NCI-H226 (cell line): Measurements from ENCODE around the gene ADAR.
"Not testable (repeated sequence)": the region's sequence is repeated elsewhere in the genome, so short reads cannot be mapped to it uniquely, and the experiment has no call there.

ENCODE experiments used
- DNase-seq: peaks from one replicate; pipeline ENCODE4 v3.0.0-alpha.2; 2015

The ADAR gene, protein sequence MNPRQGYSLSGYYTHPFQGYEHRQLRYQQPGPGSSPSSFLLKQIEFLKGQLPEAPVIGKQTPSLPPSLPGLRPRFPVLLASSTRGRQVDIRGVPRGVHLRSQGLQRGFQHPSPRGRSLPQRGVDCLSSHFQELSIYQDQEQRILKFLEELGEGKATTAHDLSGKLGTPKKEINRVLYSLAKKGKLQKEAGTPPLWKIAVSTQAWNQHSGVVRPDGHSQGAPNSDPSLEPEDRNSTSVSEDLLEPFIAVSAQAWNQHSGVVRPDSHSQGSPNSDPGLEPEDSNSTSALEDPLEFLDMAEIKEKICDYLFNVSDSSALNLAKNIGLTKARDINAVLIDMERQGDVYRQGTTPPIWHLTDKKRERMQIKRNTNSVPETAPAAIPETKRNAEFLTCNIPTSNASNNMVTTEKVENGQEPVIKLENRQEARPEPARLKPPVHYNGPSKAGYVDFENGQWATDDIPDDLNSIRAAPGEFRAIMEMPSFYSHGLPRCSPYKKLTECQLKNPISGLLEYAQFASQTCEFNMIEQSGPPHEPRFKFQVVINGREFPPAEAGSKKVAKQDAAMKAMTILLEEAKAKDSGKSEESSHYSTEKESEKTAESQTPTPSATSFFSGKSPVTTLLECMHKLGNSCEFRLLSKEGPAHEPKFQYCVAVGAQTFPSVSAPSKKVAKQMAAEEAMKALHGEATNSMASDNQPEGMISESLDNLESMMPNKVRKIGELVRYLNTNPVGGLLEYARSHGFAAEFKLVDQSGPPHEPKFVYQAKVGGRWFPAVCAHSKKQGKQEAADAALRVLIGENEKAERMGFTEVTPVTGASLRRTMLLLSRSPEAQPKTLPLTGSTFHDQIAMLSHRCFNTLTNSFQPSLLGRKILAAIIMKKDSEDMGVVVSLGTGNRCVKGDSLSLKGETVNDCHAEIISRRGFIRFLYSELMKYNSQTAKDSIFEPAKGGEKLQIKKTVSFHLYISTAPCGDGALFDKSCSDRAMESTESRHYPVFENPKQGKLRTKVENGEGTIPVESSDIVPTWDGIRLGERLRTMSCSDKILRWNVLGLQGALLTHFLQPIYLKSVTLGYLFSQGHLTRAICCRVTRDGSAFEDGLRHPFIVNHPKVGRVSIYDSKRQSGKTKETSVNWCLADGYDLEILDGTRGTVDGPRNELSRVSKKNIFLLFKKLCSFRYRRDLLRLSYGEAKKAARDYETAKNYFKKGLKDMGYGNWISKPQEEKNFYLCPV

DNA sequence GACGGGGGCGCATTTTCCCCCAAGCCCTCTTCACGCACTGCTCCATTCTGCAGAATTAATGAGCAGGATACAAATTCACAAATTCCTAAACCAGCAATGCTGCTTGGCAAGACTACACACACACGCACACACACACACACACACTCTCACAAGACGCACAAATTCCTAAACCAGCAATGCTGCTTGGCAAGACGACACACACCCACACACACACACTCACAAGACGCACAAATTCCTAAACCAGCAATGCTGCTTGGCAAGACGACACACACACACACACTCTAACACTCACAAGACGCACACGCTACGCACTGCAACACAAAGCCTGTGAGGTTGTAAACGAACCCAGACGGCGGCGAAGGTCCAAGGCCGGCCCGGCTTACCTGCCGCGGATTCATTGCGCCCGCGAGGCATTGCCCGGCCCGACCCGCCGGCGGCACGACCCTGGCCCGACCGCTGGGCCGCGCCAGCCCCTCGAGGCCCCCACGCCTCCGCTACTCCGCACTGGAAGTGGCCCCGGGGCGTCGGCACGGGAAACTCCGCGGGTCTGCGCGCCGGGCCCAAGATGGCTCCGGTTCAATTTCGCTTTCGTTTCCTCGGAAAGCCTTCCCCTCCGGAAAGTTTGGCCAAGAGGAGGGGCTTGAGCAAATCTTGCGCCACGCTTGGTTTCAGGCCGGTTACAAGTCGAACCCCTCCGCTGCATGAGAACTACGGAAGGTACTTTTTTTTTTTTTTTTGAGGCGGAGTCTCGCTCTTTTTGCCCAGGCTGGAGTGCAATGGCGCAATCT lies at the start of gene ADAR:
TSS of gene ADAR (minus strand) at position 578 of the 788 bp plus-strand sequence. CDS start at position 398, 180 bp downstream.
- DNase-seq = peak; percentile 97

DNA sequence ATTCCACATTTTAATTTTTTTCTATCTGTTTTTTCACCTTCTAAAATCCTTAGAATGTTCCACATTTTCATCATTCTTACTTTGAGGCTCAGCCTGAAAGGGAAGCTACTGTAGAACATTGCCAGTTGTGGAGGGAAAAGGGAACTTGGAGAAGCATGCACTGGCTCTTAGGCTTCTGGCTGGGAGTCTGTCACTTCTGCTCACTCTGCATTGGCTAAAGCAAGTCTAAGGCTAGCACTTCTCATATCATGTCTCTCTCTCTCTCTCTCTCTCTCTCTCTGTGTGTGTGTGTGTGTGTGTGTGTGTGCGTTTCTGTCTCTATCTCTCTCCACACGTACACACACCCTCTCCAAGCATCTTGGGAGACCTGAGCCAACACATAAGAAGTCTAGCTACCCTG lies 49.6 kb upstream of the ADAR start:
- no peak for DNase-seq

- DNase-seq = no peak
Measured at GRCh38 chr1:154652893-154653292, 44.9 kb upstream of the ADAR start.

DNA sequence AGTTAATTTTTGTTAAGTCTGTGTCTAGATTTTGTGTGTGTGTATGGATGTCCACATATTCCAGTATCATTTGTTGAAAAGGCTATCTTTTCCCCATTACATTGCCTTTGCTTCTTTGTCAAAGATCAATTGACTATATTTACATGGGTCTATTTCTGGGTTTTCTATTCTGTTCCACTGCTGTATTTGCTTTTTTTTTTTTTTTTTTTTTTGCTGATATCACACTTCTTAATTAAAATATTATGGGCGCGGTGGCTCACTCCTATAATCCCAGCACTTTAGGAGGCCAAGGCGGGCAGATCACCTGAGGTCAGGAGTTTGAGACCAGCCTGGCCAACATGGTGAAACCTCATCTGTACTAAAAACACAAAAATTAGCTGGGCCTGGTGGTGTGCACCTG lies 36.7 kb upstream of the ADAR start:
- DNase-seq = not testable (repeated sequence)

DNA sequence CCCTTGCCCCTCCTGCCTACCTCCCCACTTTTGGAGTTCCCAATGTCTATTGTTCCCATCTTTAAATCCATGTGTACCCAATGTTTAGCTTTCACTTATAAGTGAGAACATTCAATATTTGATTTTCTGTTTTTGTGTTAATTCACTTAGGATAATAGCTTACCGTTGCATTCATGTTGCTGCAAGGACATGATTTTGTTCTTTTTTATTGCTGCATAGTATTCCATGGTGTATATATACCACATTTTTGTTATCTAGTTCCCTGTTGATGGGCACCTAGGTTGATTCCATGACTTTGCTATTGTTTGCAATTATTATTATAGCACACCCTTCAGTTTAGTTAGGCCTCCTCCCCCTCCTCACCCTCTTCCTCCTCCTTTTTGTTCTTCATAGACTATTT lies 33.5 kb upstream of the ADAR start:
- DNase-seq = no peak

DNA sequence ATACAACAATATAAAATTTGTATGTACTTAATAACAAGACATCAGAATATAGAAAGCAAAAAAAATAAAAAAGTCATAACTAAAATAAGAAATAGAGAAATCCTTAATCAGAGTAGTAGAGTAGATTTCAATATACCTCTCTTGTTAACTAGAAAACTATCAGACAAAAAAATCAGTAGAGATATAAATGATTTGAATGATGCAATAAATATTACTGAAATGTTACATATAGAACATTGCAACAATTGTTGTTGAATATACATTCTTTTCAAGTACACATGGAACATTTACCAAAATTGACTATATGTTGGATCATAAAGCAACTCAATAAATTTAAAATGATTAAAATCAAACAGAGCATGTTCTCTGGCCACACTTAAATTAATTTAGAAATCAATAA lies 31.9 kb upstream of the ADAR start:
- no peak for DNase-seq

- DNase-seq = no peak
Measured at GRCh38 chr1:154635171-154635570, 27.2 kb upstream of the ADAR start.

GRCh38 chr1:154629675-154630073 lies 21.7 kb upstream of the ADAR start:
- no peak for DNase-seq

DNA sequence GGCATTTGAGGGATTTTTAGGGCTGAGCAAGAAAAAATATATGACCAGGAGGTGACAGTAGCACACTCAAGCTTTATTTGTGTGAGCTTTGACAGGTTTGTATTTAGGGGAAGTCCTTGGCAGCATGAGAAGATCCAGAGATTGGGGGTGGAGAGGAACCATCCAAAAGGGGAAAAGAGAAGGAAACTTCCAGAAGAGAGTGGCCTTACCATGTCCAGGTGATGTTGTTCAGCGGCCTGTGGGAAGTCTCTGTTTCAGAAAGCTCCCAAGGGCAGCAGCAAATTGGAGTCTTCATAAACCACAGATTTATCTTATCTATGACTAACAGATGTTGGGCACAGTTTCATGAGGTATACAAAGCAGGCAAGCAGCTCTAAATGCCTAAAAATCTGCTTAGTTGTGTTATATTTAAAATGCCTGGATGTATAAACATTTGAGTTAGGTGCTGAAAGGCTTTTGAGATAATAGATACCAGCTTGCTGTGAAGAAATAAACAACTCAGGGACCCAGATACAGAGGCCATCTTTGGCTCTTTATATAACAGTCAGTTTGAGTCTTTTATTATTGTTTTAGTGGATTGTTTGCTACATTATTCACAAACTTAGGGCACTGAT lies 21.2 kb upstream of the ADAR start:
- DNase-seq = peak; percentile 62

- DNase-seq = no peak
Measured at GRCh38 chr1:154628121-154628405, 20.1 kb upstream of the ADAR start.

DNA sequence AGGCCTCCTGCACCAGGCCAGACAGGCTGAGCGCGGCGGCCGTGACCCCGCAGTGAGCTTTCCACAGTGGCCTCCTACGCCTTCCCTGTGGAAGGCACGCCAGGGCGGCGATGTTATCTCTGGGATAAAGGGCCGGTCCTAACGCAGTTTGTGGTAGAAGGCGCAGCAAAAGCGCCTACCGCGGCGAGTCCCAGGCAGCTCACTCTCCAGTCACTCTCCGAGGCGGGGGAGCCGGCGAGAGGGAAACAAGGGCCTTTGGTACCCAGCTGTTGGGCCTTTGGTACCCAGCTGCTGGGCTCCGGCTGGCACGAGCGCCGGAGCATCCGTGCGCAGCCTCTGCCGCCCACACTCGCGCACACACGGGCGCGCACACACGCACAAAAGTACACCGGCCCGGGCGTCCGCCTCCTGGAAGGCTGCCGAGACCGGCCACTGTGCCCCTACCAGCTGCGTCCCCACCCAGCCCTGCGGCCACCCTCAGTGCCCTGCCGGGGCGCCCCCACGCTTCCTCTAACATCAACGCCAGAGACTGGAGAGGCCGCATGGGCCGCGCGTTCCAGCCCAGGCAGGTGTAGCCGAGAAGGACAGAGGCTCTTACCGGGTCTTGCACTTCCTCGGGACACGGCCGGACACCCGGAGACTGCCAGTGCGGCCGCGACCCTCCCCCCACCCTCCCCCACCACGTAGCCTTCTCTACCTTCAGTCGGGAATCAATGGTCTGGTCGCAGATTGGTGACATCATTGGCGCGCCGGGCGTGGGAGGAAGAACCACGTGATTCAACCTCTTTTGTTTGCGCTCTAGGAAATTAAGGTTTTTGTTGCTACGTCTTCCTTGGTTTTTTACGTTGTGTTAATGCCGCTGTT lies 19.5 kb upstream of the ADAR start:
- peak; percentile 59 for DNase-seq

GRCh38 chr1:154626456-154627256 lies 18.7 kb upstream of the ADAR start:
- DNase-seq = no peak

DNA sequence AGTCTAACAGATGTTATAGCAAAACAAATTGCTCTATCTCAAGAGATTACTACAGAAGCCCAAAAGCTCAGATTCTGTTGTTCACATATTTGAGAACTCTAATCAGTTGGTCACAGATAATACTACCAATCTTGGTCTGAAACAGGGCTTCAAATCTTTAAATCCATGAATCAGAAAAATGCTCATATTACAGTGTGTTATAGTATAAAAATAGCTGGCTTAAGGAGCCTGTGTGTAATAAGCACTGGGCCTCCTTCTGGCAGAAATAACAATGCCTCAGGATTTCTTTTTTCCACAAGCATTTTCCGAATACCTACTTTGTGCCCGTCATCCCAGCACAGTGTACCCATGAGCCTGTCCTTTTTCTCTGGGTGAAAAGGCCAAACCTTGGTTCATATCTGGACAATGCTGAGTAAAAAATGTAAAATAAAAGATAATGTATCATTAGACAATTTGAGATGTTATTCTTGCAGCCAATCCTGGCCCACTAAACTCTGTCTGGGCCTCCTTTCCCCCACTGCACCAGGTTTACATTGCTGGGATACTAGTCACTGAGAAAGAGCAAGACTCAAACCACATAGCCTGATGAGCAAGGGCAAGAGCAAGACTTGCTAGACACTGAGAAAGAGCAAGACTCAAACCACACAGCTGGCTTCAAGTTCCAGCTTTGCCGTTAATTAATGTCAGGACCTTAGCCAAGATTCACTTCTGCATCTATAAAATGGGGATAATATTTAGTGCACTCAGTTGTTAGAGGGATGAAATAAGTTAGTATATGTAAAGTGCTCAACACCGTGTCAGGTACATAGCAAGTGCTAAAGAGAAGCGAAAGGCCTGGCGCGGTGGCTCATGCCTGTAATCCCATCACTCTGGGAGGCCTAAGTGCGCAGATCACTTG lies 17.0 kb upstream of the ADAR start:
- peak; percentile 15 for DNase-seq

DNA sequence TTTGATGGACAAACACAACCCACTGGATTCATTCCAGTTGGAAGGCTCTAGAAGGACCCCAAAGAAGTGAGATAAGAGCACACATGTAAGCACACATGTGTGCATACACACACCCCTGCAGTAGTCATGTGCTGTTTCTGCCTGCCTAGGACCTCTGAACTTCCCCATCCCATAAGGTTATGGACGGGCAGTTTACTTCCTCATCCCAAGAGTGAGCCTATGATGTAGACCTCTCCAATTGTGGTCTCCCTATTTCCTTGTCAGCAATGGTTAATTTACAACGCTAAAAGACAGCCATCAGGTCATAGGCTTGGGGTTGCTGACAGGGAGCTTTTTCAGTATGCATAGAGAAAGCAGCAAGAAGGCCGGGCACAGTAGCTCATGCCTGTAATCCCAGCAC lies 15.4 kb upstream of the ADAR start:
- no peak for DNase-seq

DNA sequence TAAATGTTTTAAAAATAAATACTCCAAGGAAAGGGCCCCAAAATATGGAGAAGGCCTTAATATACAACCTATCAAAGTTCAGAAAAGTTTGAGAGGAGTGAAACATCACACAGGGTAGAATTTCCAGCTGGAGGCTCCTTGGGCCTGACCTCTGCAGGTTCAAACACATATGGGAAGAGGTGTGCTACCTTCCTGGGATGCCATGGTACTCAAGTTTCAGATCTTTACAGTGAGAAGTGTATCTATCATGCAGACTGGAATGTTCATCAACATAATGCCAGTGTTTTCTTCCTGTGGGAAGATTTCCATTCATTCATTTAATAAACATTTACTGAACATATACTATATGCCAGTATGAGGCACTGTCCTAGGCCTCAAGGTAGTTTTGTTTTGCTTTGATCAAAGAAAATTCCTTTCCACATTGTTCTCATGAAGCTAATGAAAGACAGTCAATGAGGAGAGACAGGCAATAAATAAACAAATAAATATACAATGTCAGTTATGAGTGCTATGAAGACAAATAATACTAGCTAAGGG lies 14.6 kb upstream of the ADAR start:
- no peak for DNase-seq

GRCh38 chr1:154621875-154622274 lies 13.9 kb upstream of the ADAR start:
- no peak for DNase-seq

GRCh38 chr1:154620751-154621150 lies 12.8 kb upstream of the ADAR start:
- no peak for DNase-seq

GRCh38 chr1:154619181-154619948 lies 11.4 kb upstream of the ADAR start:
- no peak for DNase-seq
